ENCODE data around the gene EVC2.

GRCh38 chr4:5735463-5735862 lies 27.1 kb upstream of the EVC2 start:
- TF ChIP-seq CTCF (IDR thresholded peaks at IDR 0.05) = no peak
- TF ChIP-seq POLR2A (IDR thresholded peaks at IDR 0.05) = no peak
